Mesodermal cell (in vitro differentiated cells): Measurements from ENCODE around the gene TMEM61.

Experiments used
- H3K27ac ChIP-seq: 2 replicates; pipeline ENCODE4 v1.7.0; 2013; ENCODE audit warnings: mild to moderate bottlenecking, low read depth, low read length, moderate library complexity; ENCODE audit not compliant: severe bottlenecking
- H3K36me3 ChIP-seq: 2 replicates; pipeline ENCODE4 v1.7.1; 2013; ENCODE audit warnings: mild to moderate bottlenecking, low read length, moderate library complexity; ENCODE audit not compliant: control insufficient read depth, insufficient read depth
- H3K4me1 ChIP-seq: one replicate; pipeline ENCODE4 v1.7.1; 2013; ENCODE audit warnings: mild to moderate bottlenecking, low read length; ENCODE audit not compliant: insufficient read depth, control insufficient read depth, poor library complexity, severe bottlenecking
- H3K4me3 ChIP-seq: 2 replicates; pipeline ENCODE4 v1.7.0; 2013; ENCODE audit warnings: low read length, control low read depth, mild to moderate bottlenecking; ENCODE audit not compliant: insufficient read depth, poor library complexity, severe bottlenecking; ENCODE audit errors: extremely low read depth
- H3K9me3 ChIP-seq: 2 replicates; pipeline ENCODE4 v1.7.1; 2013; ENCODE audit warnings: mild to moderate bottlenecking, low read length, moderate library complexity; ENCODE audit not compliant: control insufficient read depth
- WGBS, 2 experiments: methylation state at CpG; one replicate each; pipeline ENCODE4 v1.1.5; 2013; ENCODE audit warnings: missing lambda C conversion rate in 2 of 2; ENCODE audit not compliant: insufficient coverage in 2 of 2; 5-methylcytosine and 5-hydroxymethylcytosine counted together

TMEM61 gene

DNA sequence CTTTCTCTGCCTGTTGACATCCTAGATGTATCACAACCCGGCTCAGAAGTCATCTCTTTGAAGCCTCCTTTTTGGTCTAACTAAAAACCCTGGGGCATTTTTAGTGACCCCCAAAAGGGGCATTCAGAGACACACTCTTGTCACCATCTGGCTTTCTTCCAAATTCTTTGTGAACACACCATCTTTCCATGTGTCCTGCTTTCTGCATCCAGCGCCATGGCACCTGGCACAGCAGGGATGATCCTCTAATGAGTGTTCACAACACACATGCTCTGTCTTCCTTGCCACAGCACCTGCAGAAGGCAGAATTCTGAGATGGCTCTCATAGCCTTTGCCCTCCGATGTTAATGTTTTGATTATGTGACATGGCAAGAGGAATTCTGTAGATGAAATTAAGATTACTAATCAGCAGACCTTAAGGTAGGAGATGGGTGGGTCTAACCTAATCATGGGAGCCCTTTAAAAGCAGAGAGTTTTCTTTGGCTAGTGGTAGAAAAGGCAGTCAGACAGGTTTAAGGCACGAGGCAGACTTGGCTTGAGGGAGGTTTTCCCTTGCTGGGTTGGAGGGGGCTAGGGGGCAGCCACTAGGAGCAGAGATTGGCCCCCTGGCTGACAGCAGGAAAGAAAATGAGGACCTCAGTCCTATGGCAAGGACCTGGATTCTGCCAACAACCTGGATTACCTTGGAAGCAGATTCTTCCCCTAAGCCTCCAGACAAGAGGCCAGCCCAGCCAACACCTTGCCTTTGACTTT is 4.9 kb upstream of the TMEM61 start:
- Histone ChIP-seq H3K9me3 (no peaks in the 10 kb centered on the region), H3K4me1 (peaks cover 7% of the 10 kb centered on the region), H3K4me3 (no peak overlapping the region), H3K27ac (no peak overlapping the region), H3K36me3 (no peaks in the 10 kb centered on the region)
- WGBS, 2 experiments = 83 to 90% methylated on average over 3 of the region's 4 CpGs

DNA sequence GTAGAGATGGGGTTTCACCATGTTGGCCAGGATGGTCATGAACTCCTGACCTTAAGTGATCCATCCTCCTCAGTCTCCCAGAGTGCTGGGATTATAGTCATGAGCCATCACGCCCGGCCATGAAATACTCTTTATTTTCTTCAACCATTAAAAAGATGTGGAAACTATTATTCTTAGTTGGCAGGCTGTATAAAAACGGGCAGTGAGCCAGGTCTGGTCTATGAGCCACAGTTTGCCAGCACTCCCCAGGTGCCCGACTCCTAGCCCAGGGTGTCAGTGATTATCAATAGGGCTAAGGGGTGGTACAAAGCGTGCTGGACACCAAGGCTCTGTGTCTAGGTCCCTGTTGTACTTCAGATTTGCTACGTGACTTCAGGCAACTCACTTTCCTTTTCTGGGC is 3.7 kb upstream of the TMEM61 start:
- Histone ChIP-seq H3K4me3 (no peak overlapping the region), H3K4me1 (peaks cover 7% of the 10 kb centered on the region), H3K9me3 (no peaks in the 10 kb centered on the region), H3K27ac (no peak overlapping the region), H3K36me3 (no peaks in the 10 kb centered on the region)
- 89 to 97% methylated on average over 3 to 4 of the region's 6 CpGs for WGBS, 2 experiments

DNA sequence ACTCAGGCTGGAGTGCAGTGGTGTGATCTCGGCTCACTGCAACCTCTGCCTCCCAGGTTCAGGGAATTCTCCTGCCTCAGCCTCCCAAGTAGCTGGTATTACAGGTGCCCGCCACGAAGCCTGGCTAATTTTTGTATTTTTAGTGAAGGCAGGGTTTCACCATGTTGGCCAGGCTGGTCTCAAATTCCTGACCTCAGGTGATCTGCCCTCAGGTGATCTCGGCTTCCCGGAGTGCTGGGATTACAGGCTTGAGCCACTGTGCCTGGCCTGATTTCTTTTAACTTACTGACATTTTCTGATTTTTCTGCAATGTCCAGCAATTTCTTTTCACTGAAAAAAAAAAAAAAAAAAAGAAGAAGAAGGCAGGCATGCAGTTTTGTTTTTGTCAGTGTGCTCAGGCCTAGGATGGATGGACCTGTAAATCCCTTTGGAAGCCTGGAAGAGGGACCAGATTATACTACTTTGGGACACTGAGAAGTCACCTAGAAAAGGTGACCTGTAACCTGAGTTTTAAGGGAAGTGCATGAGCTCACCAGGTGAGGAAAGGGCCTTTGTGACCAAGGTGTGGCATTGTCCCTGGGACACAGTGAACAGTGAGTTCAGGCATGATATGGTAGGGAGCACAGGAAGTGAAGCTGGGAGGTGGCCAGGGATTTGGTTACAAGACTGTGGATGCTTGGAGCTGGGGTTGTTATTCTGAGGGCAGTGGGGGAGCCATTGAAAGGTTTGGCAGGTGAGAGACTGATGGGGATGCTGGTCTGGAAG is 2.7 kb upstream of the TMEM61 start:
- Histone ChIP-seq H3K9me3 (no peaks in the 10 kb centered on the region), H3K4me1 (peaks cover 7% of the 10 kb centered on the region), H3K4me3 (no peak overlapping the region), H3K36me3 (no peaks in the 10 kb centered on the region), H3K27ac (no peak overlapping the region)
- 87 to 96% methylated on average over 5 of the region's 5 CpGs for WGBS, 2 experiments

DNA sequence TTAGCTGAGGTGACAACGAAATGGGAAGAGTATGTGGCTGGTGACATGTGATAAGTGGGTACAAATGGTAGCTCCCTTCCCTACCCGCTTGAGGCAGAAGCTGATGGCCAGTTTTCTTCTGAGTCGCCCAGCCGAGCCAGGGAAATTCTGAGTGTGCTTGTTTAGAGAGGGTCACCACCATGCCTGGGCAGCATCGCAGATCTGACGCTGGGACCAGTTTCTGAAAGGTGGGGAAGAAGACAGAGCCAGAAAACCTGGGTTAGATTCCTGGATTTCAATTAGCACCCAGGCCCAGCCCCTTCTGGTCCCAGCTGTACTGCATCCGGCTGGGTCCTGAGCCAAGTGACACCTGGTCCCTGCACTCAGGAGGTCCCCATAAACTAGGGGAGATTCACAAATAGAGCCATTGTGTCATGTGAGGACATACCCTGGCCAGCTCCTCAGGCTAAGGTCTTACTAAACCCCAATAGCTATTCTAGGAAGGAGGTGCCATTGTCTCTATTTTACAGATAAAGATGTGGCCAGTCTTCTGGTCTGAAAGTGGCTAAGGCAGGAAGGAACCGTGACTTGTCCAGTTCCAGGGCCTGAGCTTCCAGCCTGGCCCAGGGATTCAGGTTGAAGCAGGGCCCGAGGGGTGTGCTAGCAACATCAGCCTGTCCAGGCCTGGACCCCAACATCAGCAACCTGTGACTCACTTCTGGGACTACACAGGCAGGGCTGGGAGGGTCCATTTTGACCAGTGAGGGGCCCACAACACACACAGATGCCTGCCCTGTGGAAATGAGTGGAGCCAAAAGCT is 1.7 kb upstream of the TMEM61 start:
- Histone ChIP-seq H3K9me3 (no peaks in the 10 kb centered on the region), H3K4me3 (no peak overlapping the region), H3K4me1 (no peaks in the 10 kb centered on the region), H3K36me3 (no peaks in the 10 kb centered on the region), H3K27ac (no peak overlapping the region)
- 84 to 88% methylated on average over 7 to 9 of the region's 9 CpGs for WGBS, 2 experiments

DNA sequence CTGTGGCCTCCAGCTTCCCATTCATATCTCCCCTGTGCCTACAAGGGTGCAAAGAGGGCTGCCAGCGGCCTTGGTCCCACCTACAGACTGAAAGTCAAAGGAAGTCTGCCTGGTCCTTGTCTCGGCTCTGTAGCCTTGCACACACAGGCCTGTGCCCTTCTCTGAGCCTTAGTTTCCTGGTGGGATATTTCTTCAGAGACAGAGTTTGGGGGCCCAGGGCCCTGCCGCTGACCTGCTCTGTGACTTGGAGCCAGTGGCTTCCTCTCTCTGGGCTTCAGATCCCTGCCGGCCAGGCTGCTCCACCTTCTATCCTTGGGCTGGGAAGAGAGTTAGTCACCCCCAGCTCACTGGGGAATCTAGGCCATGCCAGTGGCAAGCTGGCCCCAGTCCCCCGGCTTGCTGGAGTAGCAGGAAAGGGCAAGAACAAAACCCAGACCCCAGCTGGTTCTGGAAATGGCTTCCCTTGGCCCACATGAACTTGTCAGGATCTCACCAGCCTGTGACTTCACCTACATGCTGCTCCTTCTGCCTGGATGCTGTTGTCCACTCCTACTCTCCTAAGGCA is 1.0 kb upstream of the TMEM61 start:
- H3K27ac ChIP-seq = no peak overlapping the region
- H3K9me3 ChIP-seq = no peaks in the 10 kb centered on the region
- H3K4me1 ChIP-seq = no peaks in the 10 kb centered on the region
- no peaks in the 10 kb centered on the region for H3K36me3 ChIP-seq
- H3K4me3 ChIP-seq = no peak overlapping the region
- 59 to 75% methylated on average over 4 to 5 of the region's 5 CpGs for WGBS, 2 experiments

DNA sequence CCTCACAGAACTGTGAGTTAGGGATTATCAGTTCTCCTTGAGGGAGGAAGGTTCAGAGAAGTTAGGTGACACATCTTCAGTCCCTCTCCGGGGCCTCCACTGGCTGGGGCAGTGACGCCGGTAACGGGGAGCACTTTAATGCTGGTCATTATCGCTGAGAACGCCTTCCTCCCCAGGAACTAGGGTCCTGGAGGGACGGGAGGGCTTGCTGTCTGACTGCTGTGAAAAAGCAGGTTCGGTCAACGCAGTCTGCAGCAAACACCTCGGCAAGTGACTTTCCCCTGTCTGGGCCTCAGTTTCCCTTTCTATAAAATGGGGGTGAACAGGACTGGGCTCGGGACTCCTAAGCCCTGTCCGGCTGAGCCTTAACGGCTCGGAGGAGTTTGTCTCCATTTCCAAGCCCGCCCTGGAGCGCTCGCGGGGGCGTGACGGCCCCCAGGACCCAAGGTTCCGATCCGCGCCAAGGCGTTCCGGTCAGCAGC is 341 bp upstream of the TMEM61 start:
- Histone ChIP-seq H3K4me3 (peak overlapping the region; percentile 21), H3K9me3 (no peaks in the 10 kb centered on the region), H3K4me1 (no peaks in the 10 kb centered on the region), H3K36me3 (no peaks in the 10 kb centered on the region), H3K27ac (no peak overlapping the region)
- WGBS, 2 experiments = 25 to 51% methylated on average over 20 to 24 of the region's 25 CpGs

DNA sequence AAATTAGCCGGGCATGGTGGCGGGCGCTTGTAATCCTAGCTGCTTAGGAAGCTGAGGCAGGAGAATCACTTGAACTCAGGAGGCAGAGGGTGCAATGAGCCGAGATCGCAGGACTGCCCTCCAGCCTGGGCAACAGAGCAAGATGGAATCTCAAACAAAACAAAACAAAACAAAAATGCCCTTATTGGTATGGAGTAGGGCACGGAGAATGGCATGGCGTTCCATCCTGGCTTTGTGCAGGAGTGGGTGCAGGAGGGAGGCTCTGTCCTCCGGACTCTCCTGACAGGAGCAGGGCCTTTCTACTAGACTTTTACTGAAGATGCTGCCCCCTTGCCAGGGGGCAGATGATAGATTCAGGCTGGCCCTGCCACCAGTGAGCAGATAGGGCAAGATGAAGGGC is 1.0 kb downstream of the TMEM61 start:
- Histone ChIP-seq H3K9me3 (no peaks in the 10 kb centered on the region), H3K4me1 (no peaks in the 10 kb centered on the region), H3K27ac (no peak overlapping the region), H3K4me3 (no peak overlapping the region), H3K36me3 (no peaks in the 10 kb centered on the region)
- WGBS, 2 experiments = 82 to 100% methylated on average over 3 to 6 of the region's 8 CpGs

DNA sequence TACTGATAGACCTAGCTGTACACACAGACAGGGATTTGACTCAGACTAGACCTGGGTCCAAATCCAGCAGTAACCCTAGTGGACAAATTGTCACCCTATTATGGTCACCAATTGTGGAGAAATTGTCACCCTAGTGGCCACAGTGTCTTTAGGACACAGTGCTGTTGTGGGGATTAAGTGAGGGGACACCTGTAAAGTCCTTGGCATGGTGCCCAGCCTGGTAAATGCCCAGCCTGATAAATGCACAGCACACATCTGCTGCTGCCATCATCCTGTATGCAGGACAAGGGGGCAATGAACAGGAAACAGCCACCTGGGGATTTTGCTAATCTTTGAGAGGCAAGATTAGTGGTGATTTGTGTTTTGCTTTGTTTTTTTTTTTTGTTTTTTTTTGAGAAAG is 2.3 kb downstream of the TMEM61 start:
- Histone ChIP-seq H3K4me3 (no peak overlapping the region), H3K36me3 (no peaks in the 10 kb centered on the region), H3K27ac (no peak overlapping the region), H3K4me1 (no peaks in the 10 kb centered on the region), H3K9me3 (no peaks in the 10 kb centered on the region)

DNA sequence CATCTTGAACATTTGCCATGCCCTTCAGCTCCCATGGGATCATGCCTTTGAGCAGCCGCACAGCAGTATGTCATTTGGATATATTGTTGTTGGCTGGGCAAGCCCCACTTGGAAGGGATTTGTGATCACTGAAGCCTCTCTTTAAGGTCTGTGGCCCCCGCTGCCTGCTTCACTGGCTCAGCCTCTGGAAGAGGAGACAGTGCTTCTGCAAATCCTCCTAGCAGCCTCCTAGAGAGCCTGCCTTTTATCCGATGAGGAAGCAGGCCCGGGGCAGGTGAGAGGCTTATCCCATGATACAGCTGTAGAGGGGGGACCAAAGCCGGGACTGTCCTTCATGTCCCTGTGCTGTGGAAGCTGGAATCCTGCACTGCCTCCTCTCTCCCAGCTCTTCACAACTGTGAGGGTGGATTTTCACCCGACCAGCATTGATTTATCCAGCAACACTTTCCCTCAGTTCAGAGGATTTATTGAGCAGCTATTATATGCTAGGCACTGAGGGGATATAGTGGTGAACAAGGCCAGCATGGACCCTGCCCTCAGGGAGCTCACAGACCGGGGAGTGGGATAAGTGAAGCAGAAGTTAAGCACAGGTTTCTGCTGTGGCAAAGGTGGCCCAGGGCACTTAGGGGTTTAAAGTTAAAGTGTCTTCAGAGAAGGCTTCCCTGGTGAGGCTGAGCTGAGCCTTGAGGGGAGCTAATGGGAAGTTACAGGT is 3.9 kb downstream of the TMEM61 start:
- Histone ChIP-seq H3K9me3 (no peaks in the 10 kb centered on the region), H3K4me1 (no peaks in the 10 kb centered on the region), H3K27ac (no peak overlapping the region), H3K4me3 (no peak overlapping the region), H3K36me3 (no peaks in the 10 kb centered on the region)
- WGBS, 2 experiments = 63 to 90% methylated on average over 2 to 5 of the region's 7 CpGs

DNA sequence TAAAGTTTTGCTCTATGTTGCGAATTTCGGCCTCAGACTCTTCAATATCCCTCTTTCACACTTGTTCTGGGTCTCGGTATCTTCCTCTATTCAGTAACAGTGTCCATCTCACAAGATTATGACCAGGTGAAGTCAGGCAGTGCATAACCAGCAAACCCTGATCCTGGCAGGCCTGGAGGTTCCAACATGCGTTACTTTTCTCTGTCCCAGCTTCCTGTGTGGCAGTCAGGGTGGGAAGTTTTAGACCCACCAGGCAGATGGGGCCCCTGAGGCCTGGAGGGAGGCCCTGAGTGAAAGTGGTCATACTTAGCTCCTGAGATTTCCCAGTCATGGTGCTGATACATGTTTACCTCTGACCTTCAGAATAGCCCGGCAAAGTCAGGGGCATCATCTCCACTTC is 5.1 kb downstream of the TMEM61 start:
- H3K36me3 ChIP-seq = no peaks in the 10 kb centered on the region
- WGBS, 2 experiments = 85 to 94% methylated on average over 5 of the region's 5 CpGs
- H3K9me3 ChIP-seq = no peaks in the 10 kb centered on the region
- no peak overlapping the region for H3K27ac ChIP-seq
- H3K4me3 ChIP-seq = no peak overlapping the region
- H3K4me1 ChIP-seq = no peaks in the 10 kb centered on the region
